Adrenal gland (tissue), 5 donors: ENCODE results near the gene ZNF217.

Experiments
- CTCF ChIP-seq, 6 experiments: fragments of 450-650 bp in 4 of 6; fragments of 200-600 bp in 2 of 6; sonication (generic) in 1 of 6; IDR thresholded peaks; 1 replicate in 5 of 6; 2 replicates in 1 of 6; pipeline versions ENCODE4 v1.5.1 to v1.8.0; 2016 to 2021; ENCODE audit warnings: antibody characterized with exemption in 6 of 6, mild to moderate bottlenecking in 2 of 6, moderate library complexity in 1 of 6
- POLR2A ChIP-seq, 2 donors: fragments of 450-650 bp; IDR thresholded peaks; one replicate each; pipeline ENCODE4 v1.6.1; 2017; ENCODE audit warnings: antibody characterized with exemption in 2 of 2, mild to moderate bottlenecking in 2 of 2, moderate library complexity in 1 of 2
- donor health status: DM: no; HTN: no; CAD: no.

- TF ChIP-seq CTCF (IDR thresholded peaks at IDR 0.05) (no peak), POLR2A (IDR thresholded peaks at IDR 0.05) (no peak)
Observed at GRCh38 chr20:53586640-53587039, 7.0 kb downstream of the ZNF217 start.
